NB4 (cell line): ENCODE results near the gene OR2V2.
A peak's percentile ranks its signal among the peaks of the same experiment; 100 is the strongest.

Source experiments
- DNase-seq: peaks from one replicate; pipeline ENCODE4 v3.0.0; 2010; ENCODE audit warnings: low read depth
- H3K4me3 ChIP-seq: one replicate; pipeline ENCODE4 v1.5.1; 2011; ENCODE audit warnings: mild to moderate bottlenecking, low read depth, low read length, moderate library complexity
- MYC ChIP-seq: IDR thresholded peaks from 2 replicates; pipeline ENCODE4 v1.6.1; 2011; ENCODE audit warnings: low read depth, low read length
- POLR2A ChIP-seq: IDR thresholded peaks from 2 replicates; pipeline ENCODE4 v1.6.1; 2011; ENCODE audit warnings: mild to moderate bottlenecking; ENCODE audit not compliant: insufficient read length; ENCODE audit errors: extremely low read depth
- TF ChIP-seq, protein P1 (sequence below): IDR thresholded peaks from one replicate; pipeline ENCODE4 v1.5.1; 2012; ENCODE audit warnings: low read depth, low read length
- TF ChIP-seq, protein P2 (sequence below): IDR thresholded peaks from 2 replicates; pipeline ENCODE4 v1.6.1; 2011; ENCODE audit warnings: low read depth, low read length

Gene OR2V2

DNA sequence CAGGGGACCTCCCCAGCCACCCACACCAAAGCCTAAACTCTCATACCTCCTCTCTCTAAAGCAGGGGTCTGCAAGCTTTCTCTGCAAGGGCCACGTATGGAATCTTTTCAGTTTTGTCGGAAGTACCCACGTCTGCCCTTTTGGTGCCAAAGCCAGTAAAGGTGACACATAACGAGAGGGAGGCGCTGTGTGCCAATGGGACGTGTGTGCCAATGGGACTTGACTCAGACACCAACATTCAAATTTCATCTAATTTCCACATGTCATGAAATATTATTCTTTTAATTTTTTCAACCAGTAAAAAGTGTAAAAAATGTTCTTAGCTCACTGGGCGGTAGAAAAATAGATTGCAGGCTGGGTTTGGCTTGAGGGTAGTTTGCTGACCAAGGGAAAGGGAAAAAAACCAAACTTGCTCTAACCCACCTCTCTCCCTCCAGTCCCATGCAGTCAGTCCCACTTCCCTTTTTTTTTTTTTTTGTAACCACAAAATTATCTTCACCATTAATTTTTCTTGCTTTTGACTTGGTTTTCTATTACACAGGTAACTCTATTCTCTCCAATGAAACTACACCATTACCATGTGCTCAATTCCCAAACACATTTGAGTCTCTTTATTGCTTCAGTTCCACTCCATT is 41.9 kb upstream of the OR2V2 start:
- H3K4me3 ChIP-seq, result no peak overlapping the region
- peak; percentile 14 for DNase-seq
- TF ChIP-seq POLR2A (no peak), MYC (no peak)
- TF ChIP-seq, protein P1, sequence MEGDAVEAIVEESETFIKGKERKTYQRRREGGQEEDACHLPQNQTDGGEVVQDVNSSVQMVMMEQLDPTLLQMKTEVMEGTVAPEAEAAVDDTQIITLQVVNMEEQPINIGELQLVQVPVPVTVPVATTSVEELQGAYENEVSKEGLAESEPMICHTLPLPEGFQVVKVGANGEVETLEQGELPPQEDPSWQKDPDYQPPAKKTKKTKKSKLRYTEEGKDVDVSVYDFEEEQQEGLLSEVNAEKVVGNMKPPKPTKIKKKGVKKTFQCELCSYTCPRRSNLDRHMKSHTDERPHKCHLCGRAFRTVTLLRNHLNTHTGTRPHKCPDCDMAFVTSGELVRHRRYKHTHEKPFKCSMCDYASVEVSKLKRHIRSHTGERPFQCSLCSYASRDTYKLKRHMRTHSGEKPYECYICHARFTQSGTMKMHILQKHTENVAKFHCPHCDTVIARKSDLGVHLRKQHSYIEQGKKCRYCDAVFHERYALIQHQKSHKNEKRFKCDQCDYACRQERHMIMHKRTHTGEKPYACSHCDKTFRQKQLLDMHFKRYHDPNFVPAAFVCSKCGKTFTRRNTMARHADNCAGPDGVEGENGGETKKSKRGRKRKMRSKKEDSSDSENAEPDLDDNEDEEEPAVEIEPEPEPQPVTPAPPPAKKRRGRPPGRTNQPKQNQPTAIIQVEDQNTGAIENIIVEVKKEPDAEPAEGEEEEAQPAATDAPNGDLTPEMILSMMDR, result no peak
- TF ChIP-seq, protein P2, sequence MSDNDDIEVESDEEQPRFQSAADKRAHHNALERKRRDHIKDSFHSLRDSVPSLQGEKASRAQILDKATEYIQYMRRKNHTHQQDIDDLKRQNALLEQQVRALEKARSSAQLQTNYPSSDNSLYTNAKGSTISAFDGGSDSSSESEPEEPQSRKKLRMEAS, result no peak

DNA sequence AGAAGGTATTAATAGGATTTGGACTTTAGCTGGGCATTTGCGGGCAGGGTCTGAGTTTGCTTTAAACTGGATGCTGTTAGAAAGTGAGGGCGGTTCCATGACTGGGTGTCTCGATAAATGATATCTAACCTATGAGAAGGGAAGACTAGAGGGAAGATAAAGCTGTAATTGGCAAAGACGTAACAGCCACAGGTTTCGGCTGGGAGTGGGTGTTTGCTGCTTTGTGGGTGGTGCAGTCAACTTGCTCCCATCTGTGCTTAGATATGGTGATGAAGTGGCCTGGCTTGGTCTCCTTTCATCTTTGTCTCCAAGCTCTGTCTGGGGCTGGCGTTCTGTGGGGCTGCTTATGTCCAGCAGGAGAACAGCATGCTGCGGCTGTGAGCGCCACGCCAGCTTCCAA is 39.7 kb upstream of the OR2V2 start:
- no peak for DNase-seq
- no peak overlapping the region for H3K4me3 ChIP-seq
- TF ChIP-seq, protein P1, result no peak
- TF ChIP-seq POLR2A (no peak), MYC (no peak)
- TF ChIP-seq, protein P2, result no peak

DNA sequence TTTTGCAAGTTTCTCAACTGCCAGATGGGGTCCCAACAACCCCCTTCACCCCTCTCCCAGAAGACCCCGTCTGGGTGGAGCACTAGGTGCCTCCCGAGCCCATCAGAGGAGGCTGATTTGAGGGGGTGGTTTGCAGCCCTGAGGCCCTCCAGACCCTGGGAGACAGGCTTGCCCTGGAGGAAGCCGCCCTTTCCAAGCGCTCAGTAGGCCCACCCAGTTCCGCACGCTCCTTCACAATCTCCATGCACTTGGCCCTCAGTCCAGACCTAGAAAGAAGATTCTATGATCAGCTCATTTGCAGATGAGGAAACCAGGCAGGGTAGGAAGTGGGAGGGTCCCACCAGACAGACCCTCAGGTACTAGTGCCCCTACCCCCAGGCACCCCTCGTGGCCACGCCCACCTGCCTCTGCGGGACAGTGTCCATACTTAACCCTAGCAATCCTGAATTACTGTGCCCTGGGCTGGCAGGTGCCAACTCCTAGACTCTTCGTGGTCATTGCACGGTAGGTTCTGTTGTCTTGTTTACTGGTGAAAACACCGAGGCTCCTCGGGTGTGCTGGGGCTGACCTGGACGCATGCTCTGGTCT is 38.7 kb upstream of the OR2V2 start:
- no peak for DNase-seq
- H3K4me3 ChIP-seq, result no peak overlapping the region
- TF ChIP-seq MYC, result no peak
- TF ChIP-seq, protein P2, result no peak
- TF ChIP-seq, protein P1, result no peak
- TF ChIP-seq POLR2A, result no peak

DNA sequence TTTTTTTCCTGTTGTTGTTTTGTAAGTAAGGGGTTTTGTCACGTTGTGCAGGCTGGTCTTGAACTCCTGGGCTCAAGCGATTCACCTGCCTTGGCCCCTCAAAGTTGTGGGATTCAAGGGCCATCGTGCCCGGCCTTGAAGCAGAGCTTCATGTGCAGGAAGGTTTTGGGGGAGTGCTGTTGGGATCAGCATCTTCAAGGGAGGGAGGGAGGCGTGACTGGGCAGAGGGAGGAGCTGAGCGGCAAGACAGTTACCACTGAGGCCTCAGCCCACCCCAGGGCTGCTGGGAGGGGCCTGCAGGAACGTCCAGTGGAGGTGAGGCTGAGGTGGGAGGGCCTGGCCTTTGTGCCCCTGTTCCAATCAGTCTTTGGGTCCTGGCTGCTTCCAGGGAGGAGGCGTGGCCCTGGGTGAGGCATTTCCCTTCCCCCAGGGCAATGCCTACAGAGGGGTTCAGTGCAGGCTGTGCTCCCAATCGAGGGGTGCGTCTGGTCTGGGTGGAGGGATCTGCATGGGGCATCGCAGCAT is 37.8 kb upstream of the OR2V2 start:
- TF ChIP-seq POLR2A, result no peak
- TF ChIP-seq, protein P1, result no peak
- no peak for TF ChIP-seq MYC
- TF ChIP-seq, protein P2, result no peak
- H3K4me3 ChIP-seq, result no peak overlapping the region
- no peak for DNase-seq

DNA sequence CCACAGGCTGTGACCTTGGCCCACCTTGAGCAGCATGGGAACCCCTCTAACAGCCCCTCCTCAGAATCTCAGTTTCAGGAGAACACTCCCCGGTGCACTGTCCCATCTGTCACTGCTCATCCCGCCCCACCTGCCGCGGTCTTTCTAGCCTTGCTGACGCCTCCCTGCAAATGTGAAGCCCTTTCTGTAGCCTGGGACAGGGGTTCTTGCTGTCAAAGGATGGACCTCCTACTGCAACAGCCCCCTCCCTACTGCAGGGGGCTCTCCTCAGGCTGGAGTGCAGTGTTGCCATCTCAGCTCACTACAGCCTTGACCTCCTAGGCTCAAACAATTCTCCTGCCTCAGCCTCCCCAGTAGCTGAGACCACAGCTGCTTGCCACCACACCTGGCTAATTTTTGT is 36.4 kb upstream of the OR2V2 start:
- no peak for DNase-seq
- no peak overlapping the region for H3K4me3 ChIP-seq
- TF ChIP-seq POLR2A (no peak), MYC (no peak)
- TF ChIP-seq, protein P1, result no peak
- TF ChIP-seq, protein P2, result no peak
